A549 (cell line): ENCODE measurements around the gene FNDC3A. TPM values are rescaled to one million over a fixed set of nuclear protein-coding genes. Genes with fewer than 3 reads are reported as not detected.

Experiments used
- ATAC-seq, 2 experiments: fragments of 200-7000 bp in 1 of 2; fragments of >200 bp in 1 of 2; cut with Nextera tagmentation in 1 of 2; cut with Tn5 transposase in 1 of 2; 3 replicates each; pipeline versions ENCODE4 v1.8.0 to v1.9.1; 2018 to 2020; ENCODE audit warnings: mild to moderate bottlenecking in 1 of 2, moderate library complexity in 1 of 2
- CTCF ChIA-PET: fragments of 300-600 bp; sonication (Branson Sonifier 250); formaldehyde crosslinking; extraction: SDS; loops from one replicate; lab custom pipeline; 2021; ENCODE audit warnings: antibody characterized with exemption, inconsistent platforms; lab: Yijun Ruan, JAX
- POLR2A ChIA-PET: fragments of 350-600 bp; formaldehyde crosslinking; extraction: SDS; loops from one replicate; lab custom pipeline; 2021; ENCODE audit warnings: antibody characterized with exemption, inconsistent platforms; lab: Yijun Ruan, JAX
- DNase-seq, 2 experiments: peaks; one replicate each; pipeline versions ENCODE4 v3.0.0 to v3.0.0-alpha.2; 2011 to 2016; ENCODE audit warnings: low read depth in 1 of 2, low spot score in 1 of 2
- FAIRE-seq: peaks from 2 replicates; lab custom pipeline; 2011; peaks lifted over from hg19 to GRCh38; lab: Jason Lieb, UNC
- H3K27ac ChIP-seq, 2 experiments: fragments of >200 bp; sonication (Bioruptor Twin); formaldehyde crosslinking; 3 replicates each; pipeline ENCODE4 v1.5.1; 2016 to 2017
- H3K4me1 ChIP-seq: fragments of >200 bp; sonication (Bioruptor Twin); formaldehyde crosslinking; 3 replicates; pipeline ENCODE4 v1.6.1; 2016
- H3K4me2 ChIP-seq: fragments of >200 bp; sonication (Bioruptor Twin); formaldehyde crosslinking; 3 replicates; pipeline ENCODE4 v1.6.1; 2016
- H3K4me3 ChIP-seq: fragments of >200 bp; sonication (Bioruptor Twin); formaldehyde crosslinking; 3 replicates; pipeline ENCODE4 v1.5.1; 2016
- H3K9me3 ChIP-seq: fragments of >200 bp; sonication (Bioruptor Twin); formaldehyde crosslinking; 3 replicates; pipeline ENCODE4 v1.6.1; 2016
- CEBPB ChIP-seq, 2 experiments: fragments of >200 bp in 1 of 2; sonication (Bioruptor Twin) in 1 of 2; formaldehyde crosslinking in 1 of 2; IDR thresholded peaks; 2 replicates each; pipeline ENCODE4 v1.6.1; 2012 to 2016
- CHD2 ChIP-seq: fragments of 150-350 bp; IDR thresholded peaks from 2 replicates; pipeline ENCODE4 v1.6.1; 2014; ENCODE audit warnings: low read length; ENCODE audit not compliant: partially characterized antibody
- CHD4 ChIP-seq: fragments of 200-600 bp; sonication (generic); IDR thresholded peaks from 2 replicates; pipeline ENCODE4 v1.6.1; 2016; ENCODE audit warnings: antibody characterized with exemption, mild to moderate bottlenecking, borderline replicate concordance
- ESRRA ChIP-seq: fragments of 150-350 bp; IDR thresholded peaks from 2 replicates; pipeline ENCODE4 v1.6.1; 2014; ENCODE audit warnings: mild to moderate bottlenecking, low read length, borderline replicate concordance
- FOSB ChIP-seq: fragments of 250-450 bp; sonication (Bioruptor Pico); IDR thresholded peaks from 2 replicates; pipeline ENCODE4 v1.5.0; 2020; ENCODE audit warnings: mild to moderate bottlenecking, moderate library complexity
- FOSL2 ChIP-seq, 2 experiments: fragments of 450-650 bp in 1 of 2; fragments of >200 bp in 1 of 2; sonication (Bioruptor Twin) in 1 of 2; formaldehyde crosslinking; IDR thresholded peaks; 2 replicates each; pipeline versions ENCODE4 v1.5.0 to v1.6.1; 2016 to 2020; ENCODE audit warnings: mild to moderate bottlenecking in 1 of 2, moderate library complexity in 1 of 2
- GATA3 ChIP-seq: IDR thresholded peaks from 2 replicates; pipeline ENCODE4 v1.6.1; 2012; ENCODE audit warnings: borderline replicate concordance
- HOXB5 ChIP-seq: fragments of 250-450 bp; sonication (Bioruptor Pico); IDR thresholded peaks from 2 replicates; pipeline ENCODE4 v1.5.0; 2020; ENCODE audit warnings: mild to moderate bottlenecking, moderate library complexity
- JUN ChIP-seq, 2 experiments: fragments of >200 bp; sonication (Bioruptor Twin); formaldehyde crosslinking; IDR thresholded peaks; 2 replicates in 1 of 2; 3 replicates in 1 of 2; pipeline ENCODE4 v1.6.1; 2016 to 2017
- JUNB ChIP-seq: fragments of >200 bp; sonication (Bioruptor Twin); formaldehyde crosslinking; IDR thresholded peaks from 2 replicates; pipeline ENCODE4 v1.6.1; 2016
- KDM1A ChIP-seq: fragments of 200-600 bp; sonication (generic); IDR thresholded peaks from 2 replicates; pipeline ENCODE4 v1.6.1; 2016; ENCODE audit warnings: low read depth, mild to moderate bottlenecking
- MAFK ChIP-seq: fragments of 450-650 bp; IDR thresholded peaks from 2 replicates; pipeline ENCODE4 v1.6.1; 2014; ENCODE audit not compliant: partially characterized antibody
- POLR2A ChIP-seq: IDR thresholded peaks from 2 replicates; pipeline ENCODE4 v1.6.1; 2012; ENCODE audit warnings: mild to moderate bottlenecking, low read length
- RAD21 ChIP-seq, 2 experiments: fragments of >200 bp in 1 of 2; sonication (Bioruptor Twin) in 1 of 2; formaldehyde crosslinking in 1 of 2; IDR thresholded peaks in 1 of 2; conservative IDR thresholded peaks in 1 of 2; 2 replicates in 1 of 2; 3 replicates in 1 of 2; pipeline ENCODE4 v1.6.1; 2012 to 2018; ENCODE audit warnings: inconsistent platforms in 1 of 2
- SMC3 ChIP-seq: fragments of >200 bp; sonication (Bioruptor Twin); formaldehyde crosslinking; IDR thresholded peaks from 3 replicates; pipeline ENCODE4 v1.6.1; 2018; ENCODE audit warnings: inconsistent platforms
- SREBF2 ChIP-seq: fragments of 450-650 bp; IDR thresholded peaks from 2 replicates; pipeline ENCODE4 v1.6.1; 2014; ENCODE audit warnings: mild to moderate bottlenecking, moderate library complexity
- TFCP2L1 ChIP-seq: fragments of 250-450 bp; sonication (Bioruptor Pico); IDR thresholded peaks from 2 replicates; pipeline ENCODE4 v1.5.0; 2021; ENCODE audit warnings: mild to moderate bottlenecking
- TP53 ChIP-seq: fragments of 250-450 bp; sonication (Bioruptor Pico); IDR thresholded peaks from 2 replicates; pipeline ENCODE4 v1.5.0; 2021; ENCODE audit warnings: mild to moderate bottlenecking, moderate library complexity
- ZC3H11A ChIP-seq: fragments of 450-650 bp; IDR thresholded peaks from 2 replicates; pipeline ENCODE4 v1.6.1; 2014; ENCODE audit warnings: antibody characterized with exemption, mild to moderate bottlenecking
- WGBS: methylation state at CpG from one replicate; pipeline ENCODE4 v1.1.6; 2017; ENCODE audit errors: missing lambda C conversion rate; 5-methylcytosine and 5-hydroxymethylcytosine counted together
- polyA plus RNA-seq, 4 experiments: library from polyadenylated mRNA; depleted of rRNA in 3 of 4; stranded (reverse); fragments of >200 nt; fragmentation: RNase III in 1 of 4; extraction: RNeasy Plus Mini Kit Qiagen cat#74134 plus additional on column Dnase treatment in 1 of 4; gene quantifications; 2 replicates in 3 of 4; 3 replicates in 1 of 4; pipeline ENCODE4 v1.2.3, GENCODE V29; 2011 to 2017
- TF ChIP-seq, protein P1 (sequence below): IDR thresholded peaks from 2 replicates; pipeline ENCODE4 v1.6.1; 2012
- TF ChIP-seq, protein P2 (sequence below): fragments of 150-350 bp; IDR thresholded peaks from 2 replicates; pipeline ENCODE4 v1.6.1; 2014; ENCODE audit warnings: low read depth, mild to moderate bottlenecking, low read length
- TF ChIP-seq, protein P3 (sequence below): fragments of 450-650 bp; IDR thresholded peaks from 2 replicates; pipeline ENCODE4 v1.6.1; 2014; ENCODE audit warnings: antibody characterized with exemption
- TF ChIP-seq, protein P4 (sequence below): fragments of 200-600 bp; sonication (generic); IDR thresholded peaks from 2 replicates; pipeline ENCODE4 v1.6.1; 2016; ENCODE audit warnings: antibody characterized with exemption, mild to moderate bottlenecking, moderate library complexity
- TF ChIP-seq, protein P5 (sequence below): IDR thresholded peaks from 2 replicates; pipeline ENCODE4 v1.6.1; 2012; ENCODE audit warnings: low read depth, borderline replicate concordance

The FNDC3A gene
- polyA plus RNA-seq, 2 of the 4 experiments (the other 2 are of a cell fraction), result 16.0 to 32.6 TPM

DNA sequence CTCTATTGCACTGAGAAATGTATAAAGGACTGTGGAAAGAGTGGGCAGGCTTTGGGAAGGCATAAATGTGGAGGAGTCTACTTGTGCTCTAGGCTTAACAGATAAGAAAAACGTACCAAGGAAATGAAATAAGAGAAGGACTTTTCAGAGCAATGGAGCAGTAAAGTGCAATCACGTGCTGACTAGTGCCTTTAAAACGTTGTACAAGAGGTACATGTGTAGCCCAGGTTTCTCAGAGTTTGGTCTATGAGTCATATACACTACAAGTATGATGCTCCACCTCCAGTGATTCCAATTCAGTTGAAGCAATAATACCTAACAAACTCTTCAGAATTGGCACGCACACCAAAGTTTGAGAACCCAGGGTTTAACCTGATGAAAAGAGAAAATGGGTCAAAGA is 13.4 kb upstream of the FNDC3A start (continued):
- TF ChIP-seq TP53, result no peak
- TF ChIP-seq FOSB, result no peak
- TF ChIP-seq RAD21 (conservative IDR thresholded peaks at IDR 0.05 in 1 of 2, IDR thresholded peaks at IDR 0.05 in 1 of 2), result no peak
- TF ChIP-seq, protein P1, sequence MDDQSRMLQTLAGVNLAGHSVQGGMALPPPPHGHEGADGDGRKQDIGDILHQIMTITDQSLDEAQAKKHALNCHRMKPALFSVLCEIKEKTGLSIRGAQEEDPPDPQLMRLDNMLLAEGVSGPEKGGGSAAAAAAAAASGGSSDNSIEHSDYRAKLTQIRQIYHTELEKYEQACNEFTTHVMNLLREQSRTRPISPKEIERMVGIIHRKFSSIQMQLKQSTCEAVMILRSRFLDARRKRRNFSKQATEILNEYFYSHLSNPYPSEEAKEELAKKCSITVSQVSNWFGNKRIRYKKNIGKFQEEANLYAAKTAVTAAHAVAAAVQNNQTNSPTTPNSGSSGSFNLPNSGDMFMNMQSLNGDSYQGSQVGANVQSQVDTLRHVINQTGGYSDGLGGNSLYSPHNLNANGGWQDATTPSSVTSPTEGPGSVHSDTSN, result no peak
- no peak for TF ChIP-seq SREBF2
- TF ChIP-seq ESRRA, result no peak

DNA sequence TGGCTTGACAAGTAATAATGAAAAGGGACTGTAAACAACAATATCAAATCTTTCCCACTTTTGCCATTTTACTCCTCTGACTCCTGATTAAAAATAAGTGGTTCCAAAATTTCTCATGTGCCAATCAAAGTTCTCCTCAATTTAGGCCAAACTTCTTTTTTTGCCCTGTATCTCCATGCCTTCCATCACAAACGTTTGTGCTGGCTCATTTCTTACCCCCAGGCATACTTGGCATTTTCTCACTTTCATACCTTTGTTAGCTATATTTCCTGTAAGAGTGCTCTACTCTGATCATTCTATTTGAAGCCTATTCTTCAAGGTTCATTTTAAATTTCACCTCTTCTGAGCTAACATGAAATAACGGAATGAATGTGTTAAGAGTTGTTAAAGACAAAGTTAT is 10.0 kb upstream of the FNDC3A start:
- no peak for ATAC-seq
- Histone ChIP-seq H3K4me3 (no peak overlapping the region), H3K4me2 (no peak overlapping the region), H3K9me3 (peaks cover 3% of the 10 kb centered on the region; the same call in 1 of the 3 replicates), H3K27ac (no peak overlapping the region), H3K4me1 (no peaks in the 10 kb centered on the region)
- ChIA-PET POLR2A (no interaction called here), CTCF (interaction anchor here (1.5 kb wide), 1 partner anchor 33 kb away, joined by 3 read pairs; no protein-coding TSS in a partner anchor)
- FAIRE-seq, result no peak
- 52% methylated on average over 2 of the region's 2 CpGs for WGBS
- no peak for DNase-seq
- TF ChIP-seq, protein P2, sequence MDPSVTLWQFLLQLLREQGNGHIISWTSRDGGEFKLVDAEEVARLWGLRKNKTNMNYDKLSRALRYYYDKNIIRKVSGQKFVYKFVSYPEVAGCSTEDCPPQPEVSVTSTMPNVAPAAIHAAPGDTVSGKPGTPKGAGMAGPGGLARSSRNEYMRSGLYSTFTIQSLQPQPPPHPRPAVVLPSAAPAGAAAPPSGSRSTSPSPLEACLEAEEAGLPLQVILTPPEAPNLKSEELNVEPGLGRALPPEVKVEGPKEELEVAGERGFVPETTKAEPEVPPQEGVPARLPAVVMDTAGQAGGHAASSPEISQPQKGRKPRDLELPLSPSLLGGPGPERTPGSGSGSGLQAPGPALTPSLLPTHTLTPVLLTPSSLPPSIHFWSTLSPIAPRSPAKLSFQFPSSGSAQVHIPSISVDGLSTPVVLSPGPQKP, result no peak
- no peak for TF ChIP-seq JUN (IDR thresholded peaks at IDR 0.05)
- no peak for TF ChIP-seq FOSB
- TF ChIP-seq FOSL2 (IDR thresholded peaks at IDR 0.05), result no peak
- TF ChIP-seq FOSL2 (CRISPR knock-in tag; IDR thresholded peaks at IDR 0.05), result no peak
- no peak for TF ChIP-seq CHD2
- TF ChIP-seq POLR2A, result no peak
- no peak for TF ChIP-seq HOXB5 (CRISPR knock-in tag)

DNA sequence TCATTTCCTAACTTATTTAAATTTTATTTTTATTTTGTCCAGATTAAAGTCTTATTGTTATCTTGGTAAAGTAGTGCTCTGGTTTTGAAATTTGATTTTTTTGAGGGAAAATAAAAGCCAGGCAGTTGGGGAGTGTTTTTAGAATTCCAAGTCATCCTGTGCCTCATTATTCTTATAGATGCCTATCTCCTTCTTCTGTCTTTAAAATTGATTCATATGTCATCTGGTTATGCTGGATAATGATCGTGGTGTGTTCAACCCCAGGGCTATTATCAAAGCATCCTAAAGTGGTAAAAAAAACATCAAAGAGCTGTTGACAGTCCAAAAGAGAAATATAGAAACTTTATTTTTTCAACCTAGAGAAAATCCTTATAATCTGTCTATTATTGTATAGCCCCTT is 6.0 kb upstream of the FNDC3A start:
- no peak overlapping the region for H3K4me3 ChIP-seq
- no peaks in the 10 kb centered on the region; the same call in 2 of the 3 replicates for H3K4me1 ChIP-seq
- H3K9me3 ChIP-seq, result peaks cover 30% of the 10 kb centered on the region
- ATAC-seq (no peak), FAIRE-seq (no peak), DNase-seq (no peak)
- ChIA-PET CTCF (no interaction called here), POLR2A (no interaction called here)
- H3K4me2 ChIP-seq, result no peak overlapping the region
- TF ChIP-seq ZC3H11A, result no peak
- TF ChIP-seq MAFK, result no peak
- TF ChIP-seq SMC3, result no peak
- TF ChIP-seq CHD4, result no peak
- no peak for TF ChIP-seq GATA3
- 22% methylated on average over 1 of the region's 1 CpG for WGBS
- no peak overlapping the region for H3K27ac ChIP-seq

DNA sequence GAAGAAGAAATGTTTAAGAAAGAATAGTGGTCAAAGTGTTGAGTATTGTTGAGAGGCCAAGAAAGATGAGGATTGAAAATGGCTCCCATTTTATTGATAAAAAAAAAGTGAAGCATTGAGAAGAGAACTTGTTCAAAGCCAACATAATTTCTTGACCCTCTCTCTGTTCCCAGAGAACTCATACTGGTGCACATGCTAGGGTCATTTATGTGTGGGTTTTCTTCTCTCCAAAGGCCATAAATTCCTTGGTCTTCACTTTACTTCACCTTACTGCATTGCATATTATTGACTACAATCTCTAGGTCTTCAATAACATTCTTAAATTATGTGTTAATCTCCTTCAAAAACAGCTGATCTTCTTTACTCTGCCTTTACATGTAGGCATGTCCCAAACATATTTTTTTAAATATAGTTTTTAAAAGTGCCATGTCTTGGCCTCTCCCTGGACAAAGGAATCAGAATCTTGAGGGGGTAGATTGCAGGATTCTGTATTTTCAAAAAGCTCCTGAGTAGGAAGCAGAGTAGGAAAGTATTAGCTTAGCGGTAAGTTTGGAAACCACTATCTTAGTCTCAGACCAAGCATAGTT is 1.8 kb upstream of the FNDC3A start:
- CTCF ChIA-PET, result no interaction called here
- Histone ChIP-seq H3K4me3 (no peak overlapping the region), H3K27ac (no peak overlapping the region), H3K9me3 (peaks cover 29% of the 10 kb centered on the region), H3K4me2 (no peak overlapping the region), H3K4me1 (peaks cover 14% of the 10 kb centered on the region; the same call in 2 of the 3 replicates)
- DNase-seq (no peak), FAIRE-seq (no peak), ATAC-seq (no peak)
- POLR2A ChIA-PET, result no interaction called here
- 92% methylated on average over 1 of the region's 1 CpG for WGBS
- no peak for TF ChIP-seq MAFK
- TF ChIP-seq JUNB, result no peak
- TF ChIP-seq, protein P3, sequence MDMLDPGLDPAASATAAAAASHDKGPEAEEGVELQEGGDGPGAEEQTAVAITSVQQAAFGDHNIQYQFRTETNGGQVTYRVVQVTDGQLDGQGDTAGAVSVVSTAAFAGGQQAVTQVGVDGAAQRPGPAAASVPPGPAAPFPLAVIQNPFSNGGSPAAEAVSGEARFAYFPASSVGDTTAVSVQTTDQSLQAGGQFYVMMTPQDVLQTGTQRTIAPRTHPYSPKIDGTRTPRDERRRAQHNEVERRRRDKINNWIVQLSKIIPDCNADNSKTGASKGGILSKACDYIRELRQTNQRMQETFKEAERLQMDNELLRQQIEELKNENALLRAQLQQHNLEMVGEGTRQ, result no peak
- TF ChIP-seq SMC3, result no peak
- TF ChIP-seq, protein P2, result no peak
- TF ChIP-seq, protein P4, sequence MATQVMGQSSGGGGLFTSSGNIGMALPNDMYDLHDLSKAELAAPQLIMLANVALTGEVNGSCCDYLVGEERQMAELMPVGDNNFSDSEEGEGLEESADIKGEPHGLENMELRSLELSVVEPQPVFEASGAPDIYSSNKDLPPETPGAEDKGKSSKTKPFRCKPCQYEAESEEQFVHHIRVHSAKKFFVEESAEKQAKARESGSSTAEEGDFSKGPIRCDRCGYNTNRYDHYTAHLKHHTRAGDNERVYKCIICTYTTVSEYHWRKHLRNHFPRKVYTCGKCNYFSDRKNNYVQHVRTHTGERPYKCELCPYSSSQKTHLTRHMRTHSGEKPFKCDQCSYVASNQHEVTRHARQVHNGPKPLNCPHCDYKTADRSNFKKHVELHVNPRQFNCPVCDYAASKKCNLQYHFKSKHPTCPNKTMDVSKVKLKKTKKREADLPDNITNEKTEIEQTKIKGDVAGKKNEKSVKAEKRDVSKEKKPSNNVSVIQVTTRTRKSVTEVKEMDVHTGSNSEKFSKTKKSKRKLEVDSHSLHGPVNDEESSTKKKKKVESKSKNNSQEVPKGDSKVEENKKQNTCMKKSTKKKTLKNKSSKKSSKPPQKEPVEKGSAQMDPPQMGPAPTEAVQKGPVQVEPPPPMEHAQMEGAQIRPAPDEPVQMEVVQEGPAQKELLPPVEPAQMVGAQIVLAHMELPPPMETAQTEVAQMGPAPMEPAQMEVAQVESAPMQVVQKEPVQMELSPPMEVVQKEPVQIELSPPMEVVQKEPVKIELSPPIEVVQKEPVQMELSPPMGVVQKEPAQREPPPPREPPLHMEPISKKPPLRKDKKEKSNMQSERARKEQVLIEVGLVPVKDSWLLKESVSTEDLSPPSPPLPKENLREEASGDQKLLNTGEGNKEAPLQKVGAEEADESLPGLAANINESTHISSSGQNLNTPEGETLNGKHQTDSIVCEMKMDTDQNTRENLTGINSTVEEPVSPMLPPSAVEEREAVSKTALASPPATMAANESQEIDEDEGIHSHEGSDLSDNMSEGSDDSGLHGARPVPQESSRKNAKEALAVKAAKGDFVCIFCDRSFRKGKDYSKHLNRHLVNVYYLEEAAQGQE, result no peak
- no peak for TF ChIP-seq ESRRA
- TF ChIP-seq, protein P5, sequence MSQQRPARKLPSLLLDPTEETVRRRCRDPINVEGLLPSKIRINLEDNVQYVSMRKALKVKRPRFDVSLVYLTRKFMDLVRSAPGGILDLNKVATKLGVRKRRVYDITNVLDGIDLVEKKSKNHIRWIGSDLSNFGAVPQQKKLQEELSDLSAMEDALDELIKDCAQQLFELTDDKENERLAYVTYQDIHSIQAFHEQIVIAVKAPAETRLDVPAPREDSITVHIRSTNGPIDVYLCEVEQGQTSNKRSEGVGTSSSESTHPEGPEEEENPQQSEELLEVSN, result no peak
- no peak for TF ChIP-seq RAD21 (conservative IDR thresholded peaks at IDR 0.05 in 1 of 2, IDR thresholded peaks at IDR 0.05 in 1 of 2)
- no peak for TF ChIP-seq KDM1A
- no peak for TF ChIP-seq ZC3H11A
- no peak for TF ChIP-seq CEBPB (IDR thresholded peaks at IDR 0.05)
- TF ChIP-seq TFCP2L1 (CRISPR knock-in tag), result no peak
